Limb (tissue), 2 donors: Measurements from ENCODE around the gene SIM1.

Experiments used
- DNase-seq, 2 donors: peaks; one replicate each; pipeline ENCODE4 v3.0.0-alpha.2; 2016; ENCODE audit errors: extremely low spot score in 2 of 2

Gene SIM1

GRCh38 chr6:100464903-100465700, at the start of gene SIM1:
Gene SIM1, minus strand, starts transcription at chr6:100464921. Its CDS starts 1,453 bp downstream, at chr6:100463468.
- DNase-seq: peak; percentile 87 to 88

GRCh38 chr6:100512203-100512862, 47.6 kb upstream of the SIM1 start:
- no peak for DNase-seq

GRCh38 chr6:100509101-100509500, 44.4 kb upstream of the SIM1 start:
- no peak for DNase-seq

GRCh38 chr6:100506651-100507050, 41.9 kb upstream of the SIM1 start:
- no peak for DNase-seq

- no peak for DNase-seq
Observed at GRCh38 chr6:100504786-100505737, 40.3 kb upstream of the SIM1 start.

- no peak for DNase-seq
Observed at GRCh38 chr6:100503043-100503705, 38.5 kb upstream of the SIM1 start.

- no peak for DNase-seq
Observed at GRCh38 chr6:100493206-100493888, 28.6 kb upstream of the SIM1 start.

GRCh38 chr6:100491952-100492670, 27.4 kb upstream of the SIM1 start:
- DNase-seq: no peak

GRCh38 chr6:100490065-100490464, 25.3 kb upstream of the SIM1 start:
- DNase-seq: no peak

GRCh38 chr6:100488244-100488643, 23.5 kb upstream of the SIM1 start:
- no peak for DNase-seq

GRCh38 chr6:100487638-100488037, 22.9 kb upstream of the SIM1 start:
- no peak for DNase-seq

GRCh38 chr6:100485268-100485667, 20.5 kb upstream of the SIM1 start:
- no peak for DNase-seq

- DNase-seq: no peak
Observed at GRCh38 chr6:100484474-100484873, 19.8 kb upstream of the SIM1 start.

- DNase-seq: no peak
Observed at GRCh38 chr6:100482698-100483097, 18.0 kb upstream of the SIM1 start.

GRCh38 chr6:100479179-100480035, 14.7 kb upstream of the SIM1 start:
- DNase-seq: no peak

- DNase-seq: no peak
Observed at GRCh38 chr6:100475554-100476320, 11.0 kb upstream of the SIM1 start.

- no peak for DNase-seq
Observed at GRCh38 chr6:100473182-100473581, 8.5 kb upstream of the SIM1 start.

- no peak for DNase-seq
Observed at GRCh38 chr6:100472674-100473073, 8.0 kb upstream of the SIM1 start.
